Breast epithelium (tissue), 3 donors: ENCODE results near the gene HELZ2.

ENCODE experiments used
- CTCF ChIP-seq, 3 donors: fragments of 450-650 bp; IDR thresholded peaks; one replicate each; pipeline ENCODE4 v1.5.1; 2016 to 2017; ENCODE audit warnings: antibody characterized with exemption in 3 of 3, mild to moderate bottlenecking in 3 of 3, moderate library complexity in 3 of 3
- POLR2AphosphoS5 ChIP-seq, 3 donors: sonication (generic); formaldehyde crosslinking; IDR thresholded peaks; one replicate each; pipeline ENCODE4 v1.6.1; 2017; ENCODE audit warnings: antibody characterized with exemption in 3 of 3

DNA sequence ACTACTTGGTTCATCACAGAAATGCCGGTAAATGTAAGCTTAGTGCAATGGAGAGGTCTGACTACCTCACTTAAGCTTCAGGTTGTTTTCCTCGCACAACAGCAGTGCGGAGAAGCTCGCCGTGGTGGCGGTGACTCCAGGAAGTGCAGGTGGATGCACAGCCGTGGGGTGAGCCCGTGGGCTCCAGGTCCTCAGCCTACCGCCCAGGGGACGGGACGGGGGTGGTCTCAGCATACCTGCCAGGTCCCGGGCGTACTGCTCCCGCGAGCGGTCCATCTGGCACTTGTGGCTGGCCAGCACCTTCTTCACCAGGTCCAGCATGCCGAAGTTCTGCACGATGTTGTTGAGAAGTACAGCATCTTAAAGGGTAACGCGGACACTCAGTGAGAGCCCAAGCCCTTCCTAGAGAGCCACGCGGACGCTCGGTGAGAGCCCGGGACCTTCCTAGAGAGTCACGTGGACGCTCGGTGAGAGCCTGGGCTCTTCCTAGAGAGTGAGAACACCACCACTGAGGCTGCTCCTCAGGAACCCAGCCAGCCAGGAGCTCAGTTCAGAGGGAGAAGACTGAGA, 17.8 kb upstream of the HELZ2 start:
- no peak for TF ChIP-seq CTCF (IDR thresholded peaks at IDR 0.05)
- TF ChIP-seq POLR2AphosphoS5 (IDR thresholded peaks at IDR 0.05): no peak
